ENCODE results near the gene AGA. TPM values are rescaled to one million over a fixed set of nuclear protein-coding genes. Genes with fewer than 3 reads are reported as not detected.

Gene AGA
- total RNA-seq, 1 donor from 2014 or later: 20.5 TPM

GRCh38 chr4:177400030-177400429 is 42.2 kb downstream of the AGA start:
- no peak for DNase-seq (ENCODE audit: low spot score, unreplicated experiment)
- no peaks in the 10 kb centered on the region for H3K27me3 Mint-ChIP-seq
- H3K36me3 Mint-ChIP-seq (ENCODE audit: insufficient read depth): no peaks in the 10 kb centered on the region
- no peak for TF ChIP-seq CTCF (IDR thresholded peaks at IDR 0.05; ENCODE audit: unreplicated experiment)
- H3K27ac Mint-ChIP-seq: no peak overlapping the region
- H3K4me1 Mint-ChIP-seq (ENCODE audit: low read depth): peaks cover 30% of the 10 kb centered on the region
- peaks cover 11% of the 10 kb centered on the region for H3K9me3 Mint-ChIP-seq (ENCODE audit: low read depth)
- no peak overlapping the region for H3K4me3 Mint-ChIP-seq (ENCODE audit: low read depth)

GRCh38 chr4:177396352-177396751 is 45.9 kb downstream of the AGA start:
- no peak overlapping the region for H3K4me3 Mint-ChIP-seq (ENCODE audit: low read depth)
- no peak for DNase-seq (ENCODE audit: low spot score, unreplicated experiment)
- H3K27ac Mint-ChIP-seq: no peak overlapping the region
- no peak for TF ChIP-seq CTCF (IDR thresholded peaks at IDR 0.05; ENCODE audit: unreplicated experiment)
- peaks cover 11% of the 10 kb centered on the region for H3K9me3 Mint-ChIP-seq (ENCODE audit: low read depth)
- no peaks in the 10 kb centered on the region for H3K36me3 Mint-ChIP-seq (ENCODE audit: insufficient read depth)
- H3K4me1 Mint-ChIP-seq (ENCODE audit: low read depth): no peaks in the 10 kb centered on the region
- H3K27me3 Mint-ChIP-seq: peaks cover 2% of the 10 kb centered on the region

GRCh38 chr4:177393236-177393635 is 49.0 kb downstream of the AGA start:
- peaks cover 6% of the 10 kb centered on the region for H3K9me3 Mint-ChIP-seq (ENCODE audit: low read depth)
- no peak overlapping the region for H3K27ac Mint-ChIP-seq
- H3K36me3 Mint-ChIP-seq (ENCODE audit: insufficient read depth): no peaks in the 10 kb centered on the region
- no peak for DNase-seq (ENCODE audit: low spot score, unreplicated experiment)
- no peak overlapping the region for H3K4me3 Mint-ChIP-seq (ENCODE audit: low read depth)
- H3K4me1 Mint-ChIP-seq (ENCODE audit: low read depth): peaks cover 3% of the 10 kb centered on the region
- peaks cover 5% of the 10 kb centered on the region for H3K27me3 Mint-ChIP-seq
- no peak for TF ChIP-seq CTCF (IDR thresholded peaks at IDR 0.05; ENCODE audit: unreplicated experiment)

GRCh38 chr4:177391953-177392352 is 50.3 kb downstream of the AGA start:
- H3K27me3 Mint-ChIP-seq: peaks cover 5% of the 10 kb centered on the region
- H3K4me1 Mint-ChIP-seq (ENCODE audit: low read depth): peaks cover 3% of the 10 kb centered on the region
- TF ChIP-seq CTCF (IDR thresholded peaks at IDR 0.05; ENCODE audit: unreplicated experiment): no peak
- H3K9me3 Mint-ChIP-seq (ENCODE audit: low read depth): no peaks in the 10 kb centered on the region
- no peak overlapping the region for H3K4me3 Mint-ChIP-seq (ENCODE audit: low read depth)
- DNase-seq (ENCODE audit: low spot score, unreplicated experiment): no peak
- H3K36me3 Mint-ChIP-seq (ENCODE audit: insufficient read depth): no peaks in the 10 kb centered on the region
- H3K27ac Mint-ChIP-seq: no peak overlapping the region

- no peak for DNase-seq (ENCODE audit: low spot score, unreplicated experiment)
- no peak for TF ChIP-seq CTCF (IDR thresholded peaks at IDR 0.05; ENCODE audit: unreplicated experiment)
- H3K36me3 Mint-ChIP-seq (ENCODE audit: insufficient read depth): no peaks in the 10 kb centered on the region
- H3K4me3 Mint-ChIP-seq (ENCODE audit: low read depth): no peak overlapping the region
- H3K9me3 Mint-ChIP-seq (ENCODE audit: low read depth): no peaks in the 10 kb centered on the region
- H3K4me1 Mint-ChIP-seq (ENCODE audit: low read depth): peaks cover 6% of the 10 kb centered on the region
- H3K27me3 Mint-ChIP-seq: peaks cover 5% of the 10 kb centered on the region
- H3K27ac Mint-ChIP-seq: no peak overlapping the region
Measured at GRCh38 chr4:177391287-177391686, 51.0 kb downstream of the AGA start.

All from progenitor cell of endocrine pancreas (in vitro differentiated cells).